SK-N-SH (cell line): ENCODE measurements around the gene SLC22A7. TPM values are rescaled to one million over a fixed set of nuclear protein-coding genes. Genes with fewer than 3 reads are reported as not detected.

Experiments used
- CTCF ChIA-PET: fragments of 300-600, 350-600 bp; formaldehyde crosslinking; extraction: SDS; loops from one replicate; lab custom pipeline; 2021; lab: Yijun Ruan, JAX
- POLR2A ChIA-PET: fragments of 350-600 bp; sonication (Branson Sonifier 250); formaldehyde crosslinking; extraction: SDS; loops from one replicate; lab custom pipeline; 2020; ENCODE audit warnings: antibody characterized with exemption, inconsistent platforms; lab: Yijun Ruan, JAX
- DNase-seq: peaks from one replicate; pipeline ENCODE4 v3.0.0; 2012
- H2AFZ ChIP-seq: fragments of 200-600 bp; sonication (generic); 2 replicates; pipeline ENCODE4 v1.8.1; 2016; ENCODE audit warnings: antibody characterized with exemption, mild to moderate bottlenecking, low read depth
- H3F3A ChIP-seq: fragments of 200-600 bp; sonication (generic); replicated peaks from 2 replicates; pipeline ENCODE3; 2016; ENCODE audit warnings: antibody characterized with exemption, mild to moderate bottlenecking; ENCODE audit not compliant: insufficient read depth
- H3K27ac ChIP-seq, 2 experiments: fragments of 200-500 bp in 1 of 2; fragments of 200-600 bp in 1 of 2; sonication (Bioruptor generic) in 1 of 2; sonication (generic), shearing (Covaris generic) in 1 of 2; 2 replicates each; pipeline versions ENCODE4 v1.5.1 to v1.6.1; 2014 to 2016; ENCODE audit warnings: low read depth in 2 of 2, inconsistent platforms in 1 of 2, low read length in 1 of 2, mild to moderate bottlenecking in 1 of 2, mixed read lengths in 1 of 2
- H3K27me3 ChIP-seq: fragments of 200-600 bp; sonication (generic), shearing (Covaris generic); 2 replicates; pipeline ENCODE4 v1.6.1; 2016; ENCODE audit warnings: mixed run types; ENCODE audit not compliant: insufficient read depth
- H3K36me3 ChIP-seq, 2 experiments: fragments of 200-500 bp in 1 of 2; fragments of 200-600 bp in 1 of 2; sonication (Bioruptor generic) in 1 of 2; sonication (generic) in 1 of 2; replicated peaks in 1 of 2; 2 replicates each; pipeline versions ENCODE3 to v1.5.1; 2014 to 2016; ENCODE audit warnings: low read length in 1 of 2, mild to moderate bottlenecking in 1 of 2; ENCODE audit not compliant: insufficient read depth in 2 of 2, control insufficient read depth in 1 of 2
- H3K4me1 ChIP-seq, 2 experiments: fragments of 200-500 bp in 1 of 2; fragments of 200-600 bp in 1 of 2; sonication (Bioruptor generic) in 1 of 2; sonication (generic), shearing (Covaris generic) in 1 of 2; 2 replicates each; pipeline versions ENCODE4 v1.5.1 to v1.6.1; 2014 to 2016; ENCODE audit warnings: low read depth in 1 of 2, low read length in 1 of 2, mixed run types in 1 of 2; ENCODE audit not compliant: insufficient read depth in 2 of 2, control insufficient read depth in 1 of 2
- H3K4me2 ChIP-seq: fragments of 200-600 bp; sonication (generic), shearing (Covaris generic); 2 replicates; pipeline ENCODE4 v1.6.1; 2017; ENCODE audit warnings: mixed run types
- H3K4me3 ChIP-seq, 2 experiments: fragments of 200-500 bp in 1 of 2; fragments of 200-600 bp in 1 of 2; sonication (Bioruptor generic) in 1 of 2; sonication (generic), shearing (Covaris generic) in 1 of 2; 2 replicates each; pipeline versions ENCODE4 v1.5.1 to v1.8.1; 2014 to 2016; ENCODE audit warnings: low read depth in 2 of 2, inconsistent platforms in 1 of 2, low read length in 1 of 2, mild to moderate bottlenecking in 1 of 2, mixed read lengths in 1 of 2, moderate library complexity in 1 of 2
- H3K79me2 ChIP-seq: fragments of 200-600 bp; sonication (generic); 2 replicates; pipeline ENCODE4 v1.8.1; 2017; ENCODE audit warnings: mild to moderate bottlenecking; ENCODE audit not compliant: insufficient read depth
- H3K9ac ChIP-seq: fragments of 200-600 bp; sonication (generic); 2 replicates; pipeline ENCODE4 v1.6.1; 2017; ENCODE audit warnings: mixed run types
- H3K9me2 ChIP-seq: fragments of 200-600 bp; sonication (generic); 2 replicates; pipeline ENCODE4 v1.6.1; 2017; ENCODE audit warnings: mixed run types
- H3K9me3 ChIP-seq: fragments of 200-600 bp; sonication (generic); 2 replicates; pipeline ENCODE4 v1.6.1; 2017; ENCODE audit warnings: mixed run types, mild to moderate bottlenecking, moderate library complexity
- H4K20me1 ChIP-seq: fragments of 200-600 bp; sonication (generic); 2 replicates; pipeline ENCODE4 v1.6.1; 2017; ENCODE audit warnings: mild to moderate bottlenecking, mixed run types; ENCODE audit not compliant: insufficient read depth
- EP300 ChIP-seq, 2 experiments: IDR thresholded peaks; 2 replicates each; pipeline versions ENCODE4 v1.4.0 to v1.6.1; 2012; ENCODE audit warnings: borderline replicate concordance in 1 of 2, low read depth in 1 of 2, low read length in 1 of 2
- EZH2phosphoT487 ChIP-seq: fragments of 200-600 bp; sonication (generic); IDR thresholded peaks from 2 replicates; pipeline ENCODE4 v1.6.1; 2017; ENCODE audit warnings: low read depth, mixed run types, mild to moderate bottlenecking, antibody characterized with exemption, moderate library complexity, borderline replicate concordance
- FOSL2 ChIP-seq: IDR thresholded peaks from 2 replicates; pipeline ENCODE4 v1.4.0; 2012; ENCODE audit warnings: low read depth, mild to moderate bottlenecking, moderate library complexity, borderline replicate concordance
- FOXJ3 ChIP-seq: sonication (generic); formaldehyde crosslinking; IDR thresholded peaks from 2 replicates; pipeline ENCODE4 v1.5.1; 2020; ENCODE audit warnings: mild to moderate bottlenecking, missing genetic modification reagents
- FOXM1 ChIP-seq: IDR thresholded peaks from 2 replicates; pipeline ENCODE4 v1.4.0; 2012; ENCODE audit warnings: low read depth, mild to moderate bottlenecking
- PBX3 ChIP-seq: IDR thresholded peaks from 2 replicates; pipeline ENCODE4; 2012
- POLR2AphosphoS5 ChIP-seq: IDR thresholded peaks from 2 replicates; pipeline ENCODE4 v1.6.1; 2012; ENCODE audit warnings: low read depth, low read length
- RFX5 ChIP-seq: IDR thresholded peaks from 2 replicates; pipeline ENCODE4 v1.6.1; 2012; ENCODE audit warnings: mild to moderate bottlenecking, improper control_type of control experiment, low read length
- SIN3A ChIP-seq: IDR thresholded peaks from 2 replicates; pipeline ENCODE4 v1.6.1; 2012; ENCODE audit warnings: low read depth, mild to moderate bottlenecking, low read length, moderate library complexity, borderline replicate concordance
- TAF1 ChIP-seq: IDR thresholded peaks from 2 replicates; pipeline ENCODE4 v1.6.1; 2012; ENCODE audit warnings: low read depth, mild to moderate bottlenecking, low read length, moderate library complexity, borderline replicate concordance
- TCF12 ChIP-seq: IDR thresholded peaks from 2 replicates; pipeline ENCODE4 v1.4.0; 2012
- USF1 ChIP-seq: IDR thresholded peaks from 2 replicates; pipeline ENCODE4 v1.4.0; 2012; ENCODE audit warnings: low read depth, borderline replicate concordance
- USF2 ChIP-seq: fragments of 150-350 bp; IDR thresholded peaks from 2 replicates; pipeline ENCODE4 v1.6.1; 2017; ENCODE audit warnings: antibody characterized with exemption, low read length, low read depth, borderline replicate concordance
- WGBS: methylation state at CpG from one replicate; pipeline ENCODE4 v1.1.6; 2017; ENCODE audit warnings: low lambda C conversion rate; 5-methylcytosine and 5-hydroxymethylcytosine counted together
- polyA plus RNA-seq, 3 experiments: library from polyadenylated mRNA; depleted of rRNA; stranded (reverse); fragments of >200 nt; gene quantifications; 2 replicates each; pipeline ENCODE4 v1.2.3, GENCODE V29; 2012

The SLC22A7 gene
- polyA plus RNA-seq, 1 of the 3 experiments (the other 2 are of a cell fraction), result not detected

GRCh38 chr6:43303751-43304331, 5.8 kb downstream of the SLC22A7 start:
- no peaks in the 10 kb centered on the region for H3F3A ChIP-seq
- H3K4me1 ChIP-seq, result peaks cover 0 to 10% of the 10 kb centered on the region in 2 experiments; a peak in 1 of 4 replicates
- TF ChIP-seq FOSL2, result no peak
- TF ChIP-seq PBX3, result no peak
- no peak for TF ChIP-seq POLR2AphosphoS5
- TF ChIP-seq TAF1, result no peak
- TF ChIP-seq FOXM1, result no peak
- no peak for TF ChIP-seq USF1
- no peak for TF ChIP-seq RFX5
- TF ChIP-seq USF2, result no peak
- TF ChIP-seq SIN3A, result no peak
- no peak for TF ChIP-seq EP300 (IDR thresholded peaks at IDR 0.05; ENCODE audit: borderline replicate concordance in 1 of 2, low read depth in 1 of 2, low read length in 1 of 2)
- TF ChIP-seq EZH2phosphoT487, result no peak
- TF ChIP-seq FOXJ3 (CRISPR knock-in tag), result no peak
- no peak overlapping the region for H3K9ac ChIP-seq
- DNase-seq, result no peak
- H2AFZ ChIP-seq, result no peak overlapping the region
- H3K4me2 ChIP-seq, result no peak overlapping the region
- H4K20me1 ChIP-seq, result no peaks in the 10 kb centered on the region
- WGBS, result 63% methylated on average over 7 of the region's 8 CpGs
- H3K27me3 ChIP-seq, result no peaks in the 10 kb centered on the region
- H3K79me2 ChIP-seq, result no peaks in the 10 kb centered on the region
- no peaks in the 10 kb centered on the region for H3K36me3 ChIP-seq
- CTCF ChIA-PET, result interaction anchor here (0.9 to 1.4 kb wide), 2 partner anchors 10 to 75 kb away, joined by 3 read pairs; partner anchors contain the start of gene DNPH1
- no peaks in the 10 kb centered on the region for H3K9me3 ChIP-seq
- H3K27ac ChIP-seq, result no peak overlapping the region
- no peaks in the 10 kb centered on the region for H3K9me2 ChIP-seq
- H3K4me3 ChIP-seq, result no peak overlapping the region
- POLR2A ChIA-PET, result no interaction called here

GRCh38 chr6:43304361-43304760, 6.3 kb downstream of the SLC22A7 start:
- no peak for DNase-seq
- H3K27ac ChIP-seq, result no peak overlapping the region
- TF ChIP-seq TCF12 (no peak), EZH2phosphoT487 (no peak)
- no peaks in the 10 kb centered on the region for H3F3A ChIP-seq
- H3K36me3 ChIP-seq, result no peaks in the 10 kb centered on the region
- H3K9ac ChIP-seq, result no peak overlapping the region
- H3K4me2 ChIP-seq, result no peak overlapping the region
- no peaks in the 10 kb centered on the region for H3K79me2 ChIP-seq
- peaks cover 0 to 6% of the 10 kb centered on the region in 2 experiments; a peak in 1 of 4 replicates for H3K4me1 ChIP-seq
- H3K4me3 ChIP-seq, result no peak overlapping the region
- no peaks in the 10 kb centered on the region for H3K27me3 ChIP-seq
- no peaks in the 10 kb centered on the region for H3K9me2 ChIP-seq
- 58% methylated on average over 3 of the region's 3 CpGs for WGBS
- ChIA-PET POLR2A (no interaction called here), CTCF (interaction anchor here (1.4 kb wide), 1 partner anchor 10 kb away, joined by 3 read pairs; no protein-coding TSS in a partner anchor)
- H2AFZ ChIP-seq, result no peak overlapping the region
- no peaks in the 10 kb centered on the region for H3K9me3 ChIP-seq
- H4K20me1 ChIP-seq, result no peaks in the 10 kb centered on the region
